ENCODE data around the gene HHEX. TPM values are rescaled to one million over a fixed set of nuclear protein-coding genes. Genes with fewer than 3 reads are reported as not detected.

The HHEX gene
- total and polyA plus RNA-seq, 2 of the 8 experiments (the other 6 are each of a cell fraction or from before 2014, with no cell fraction given): 0.56 to 1.5 TPM

DNA sequence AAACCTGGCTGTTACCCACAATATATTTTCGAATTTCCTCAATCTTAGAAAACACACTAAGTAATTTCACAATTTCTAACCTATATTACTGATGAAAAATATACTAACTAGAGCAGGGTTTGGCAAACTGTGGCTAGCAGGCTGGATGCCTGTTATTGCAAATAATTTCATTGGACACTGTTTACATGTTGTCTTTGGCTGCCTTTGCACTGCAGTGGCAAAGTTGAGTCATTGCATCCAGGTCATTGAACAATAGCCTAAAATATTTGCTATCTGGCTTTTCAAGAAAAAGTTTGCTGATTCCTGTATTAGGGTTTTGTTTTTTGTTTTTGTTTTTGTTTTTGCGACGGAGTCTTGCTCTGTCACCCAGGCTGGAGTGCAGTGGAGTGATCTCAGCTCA lies 49.6 kb upstream of the HHEX start (continued):
- TF ChIP-seq, protein P1, sequence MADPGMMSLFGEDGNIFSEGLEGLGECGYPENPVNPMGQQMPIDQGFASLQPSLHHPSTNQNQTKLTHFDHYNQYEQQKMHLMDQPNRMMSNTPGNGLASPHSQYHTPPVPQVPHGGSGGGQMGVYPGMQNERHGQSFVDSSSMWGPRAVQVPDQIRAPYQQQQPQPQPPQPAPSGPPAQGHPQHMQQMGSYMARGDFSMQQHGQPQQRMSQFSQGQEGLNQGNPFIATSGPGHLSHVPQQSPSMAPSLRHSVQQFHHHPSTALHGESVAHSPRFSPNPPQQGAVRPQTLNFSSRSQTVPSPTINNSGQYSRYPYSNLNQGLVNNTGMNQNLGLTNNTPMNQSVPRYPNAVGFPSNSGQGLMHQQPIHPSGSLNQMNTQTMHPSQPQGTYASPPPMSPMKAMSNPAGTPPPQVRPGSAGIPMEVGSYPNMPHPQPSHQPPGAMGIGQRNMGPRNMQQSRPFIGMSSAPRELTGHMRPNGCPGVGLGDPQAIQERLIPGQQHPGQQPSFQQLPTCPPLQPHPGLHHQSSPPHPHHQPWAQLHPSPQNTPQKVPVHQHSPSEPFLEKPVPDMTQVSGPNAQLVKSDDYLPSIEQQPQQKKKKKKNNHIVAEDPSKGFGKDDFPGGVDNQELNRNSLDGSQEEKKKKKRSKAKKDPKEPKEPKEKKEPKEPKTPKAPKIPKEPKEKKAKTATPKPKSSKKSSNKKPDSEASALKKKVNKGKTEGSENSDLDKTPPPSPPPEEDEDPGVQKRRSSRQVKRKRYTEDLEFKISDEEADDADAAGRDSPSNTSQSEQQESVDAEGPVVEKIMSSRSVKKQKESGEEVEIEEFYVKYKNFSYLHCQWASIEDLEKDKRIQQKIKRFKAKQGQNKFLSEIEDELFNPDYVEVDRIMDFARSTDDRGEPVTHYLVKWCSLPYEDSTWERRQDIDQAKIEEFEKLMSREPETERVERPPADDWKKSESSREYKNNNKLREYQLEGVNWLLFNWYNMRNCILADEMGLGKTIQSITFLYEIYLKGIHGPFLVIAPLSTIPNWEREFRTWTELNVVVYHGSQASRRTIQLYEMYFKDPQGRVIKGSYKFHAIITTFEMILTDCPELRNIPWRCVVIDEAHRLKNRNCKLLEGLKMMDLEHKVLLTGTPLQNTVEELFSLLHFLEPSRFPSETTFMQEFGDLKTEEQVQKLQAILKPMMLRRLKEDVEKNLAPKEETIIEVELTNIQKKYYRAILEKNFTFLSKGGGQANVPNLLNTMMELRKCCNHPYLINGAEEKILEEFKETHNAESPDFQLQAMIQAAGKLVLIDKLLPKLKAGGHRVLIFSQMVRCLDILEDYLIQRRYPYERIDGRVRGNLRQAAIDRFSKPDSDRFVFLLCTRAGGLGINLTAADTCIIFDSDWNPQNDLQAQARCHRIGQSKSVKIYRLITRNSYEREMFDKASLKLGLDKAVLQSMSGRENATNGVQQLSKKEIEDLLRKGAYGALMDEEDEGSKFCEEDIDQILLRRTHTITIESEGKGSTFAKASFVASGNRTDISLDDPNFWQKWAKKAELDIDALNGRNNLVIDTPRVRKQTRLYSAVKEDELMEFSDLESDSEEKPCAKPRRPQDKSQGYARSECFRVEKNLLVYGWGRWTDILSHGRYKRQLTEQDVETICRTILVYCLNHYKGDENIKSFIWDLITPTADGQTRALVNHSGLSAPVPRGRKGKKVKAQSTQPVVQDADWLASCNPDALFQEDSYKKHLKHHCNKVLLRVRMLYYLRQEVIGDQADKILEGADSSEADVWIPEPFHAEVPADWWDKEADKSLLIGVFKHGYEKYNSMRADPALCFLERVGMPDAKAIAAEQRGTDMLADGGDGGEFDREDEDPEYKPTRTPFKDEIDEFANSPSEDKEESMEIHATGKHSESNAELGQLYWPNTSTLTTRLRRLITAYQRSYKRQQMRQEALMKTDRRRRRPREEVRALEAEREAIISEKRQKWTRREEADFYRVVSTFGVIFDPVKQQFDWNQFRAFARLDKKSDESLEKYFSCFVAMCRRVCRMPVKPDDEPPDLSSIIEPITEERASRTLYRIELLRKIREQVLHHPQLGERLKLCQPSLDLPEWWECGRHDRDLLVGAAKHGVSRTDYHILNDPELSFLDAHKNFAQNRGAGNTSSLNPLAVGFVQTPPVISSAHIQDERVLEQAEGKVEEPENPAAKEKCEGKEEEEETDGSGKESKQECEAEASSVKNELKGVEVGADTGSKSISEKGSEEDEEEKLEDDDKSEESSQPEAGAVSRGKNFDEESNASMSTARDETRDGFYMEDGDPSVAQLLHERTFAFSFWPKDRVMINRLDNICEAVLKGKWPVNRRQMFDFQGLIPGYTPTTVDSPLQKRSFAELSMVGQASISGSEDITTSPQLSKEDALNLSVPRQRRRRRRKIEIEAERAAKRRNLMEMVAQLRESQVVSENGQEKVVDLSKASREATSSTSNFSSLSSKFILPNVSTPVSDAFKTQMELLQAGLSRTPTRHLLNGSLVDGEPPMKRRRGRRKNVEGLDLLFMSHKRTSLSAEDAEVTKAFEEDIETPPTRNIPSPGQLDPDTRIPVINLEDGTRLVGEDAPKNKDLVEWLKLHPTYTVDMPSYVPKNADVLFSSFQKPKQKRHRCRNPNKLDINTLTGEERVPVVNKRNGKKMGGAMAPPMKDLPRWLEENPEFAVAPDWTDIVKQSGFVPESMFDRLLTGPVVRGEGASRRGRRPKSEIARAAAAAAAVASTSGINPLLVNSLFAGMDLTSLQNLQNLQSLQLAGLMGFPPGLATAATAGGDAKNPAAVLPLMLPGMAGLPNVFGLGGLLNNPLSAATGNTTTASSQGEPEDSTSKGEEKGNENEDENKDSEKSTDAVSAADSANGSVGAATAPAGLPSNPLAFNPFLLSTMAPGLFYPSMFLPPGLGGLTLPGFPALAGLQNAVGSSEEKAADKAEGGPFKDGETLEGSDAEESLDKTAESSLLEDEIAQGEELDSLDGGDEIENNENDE (IDR thresholded peaks at IDR 0.05; ENCODE audit: insufficient replicate concordance, low read length): no peak
- no peak for TF ChIP-seq PHF8 (conservative IDR thresholded peaks at IDR 0.05; ENCODE audit: low read depth, low read length)
- no peak for TF ChIP-seq SIN3A (conservative IDR thresholded peaks at IDR 0.05 in 1 of 2, IDR thresholded peaks at IDR 0.05 in 1 of 2; ENCODE audit: low read depth in 1 of 2, low read length in 2 of 2)
- no peak for TF ChIP-seq POLR2AphosphoS5 (IDR thresholded peaks at IDR 0.05; ENCODE audit: low read depth, low read length)
- no peak for TF ChIP-seq SP4 (IDR thresholded peaks at IDR 0.05; ENCODE audit: low read length)
- TF ChIP-seq TEAD4 (IDR thresholded peaks at IDR 0.05; ENCODE audit: low read depth, low read length): no peak
- no peak for TF ChIP-seq RXRA (IDR thresholded peaks at IDR 0.05; ENCODE audit: insufficient read depth, low read depth, low read length)
- TF ChIP-seq BRCA1 (IDR thresholded peaks at IDR 0.05; ENCODE audit: low read depth, low read length): no peak
- no peak for TF ChIP-seq KDM4A (IDR thresholded peaks at IDR 0.05; ENCODE audit: low read depth, low read length, severe bottlenecking)
- no peak for TF ChIP-seq ASH2L (IDR thresholded peaks at IDR 0.05; ENCODE audit: low read length)
- TF ChIP-seq RAD21 (IDR thresholded peaks at IDR 0.05 in 1 of 2, conservative IDR thresholded peaks at IDR 0.05 in 1 of 2; ENCODE audit: low read depth in 2 of 2, low read length in 2 of 2): no peak

Data from H1 (cell line).